HG03442 (cell line): Measurements from ENCODE around the gene BET1L.
"Not testable (repeated sequence)": the region's sequence is repeated elsewhere in the genome, so short reads cannot be mapped to it uniquely, and the experiment has no call there.

Experiments
- ATAC-seq: cut with Tn5 transposase; IDR thresholded peaks from one replicate; pipeline ENCODE4 v1.9.1; 2021; ENCODE audit warnings: mild to moderate bottlenecking, moderate library complexity; ENCODE audit not compliant: unreplicated experiment

BET1L gene, protein sequence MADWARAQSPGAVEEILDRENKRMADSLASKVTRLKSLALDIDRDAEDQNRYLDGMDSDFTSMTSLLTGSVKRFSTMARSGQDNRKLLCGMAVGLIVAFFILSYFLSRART

DNA sequence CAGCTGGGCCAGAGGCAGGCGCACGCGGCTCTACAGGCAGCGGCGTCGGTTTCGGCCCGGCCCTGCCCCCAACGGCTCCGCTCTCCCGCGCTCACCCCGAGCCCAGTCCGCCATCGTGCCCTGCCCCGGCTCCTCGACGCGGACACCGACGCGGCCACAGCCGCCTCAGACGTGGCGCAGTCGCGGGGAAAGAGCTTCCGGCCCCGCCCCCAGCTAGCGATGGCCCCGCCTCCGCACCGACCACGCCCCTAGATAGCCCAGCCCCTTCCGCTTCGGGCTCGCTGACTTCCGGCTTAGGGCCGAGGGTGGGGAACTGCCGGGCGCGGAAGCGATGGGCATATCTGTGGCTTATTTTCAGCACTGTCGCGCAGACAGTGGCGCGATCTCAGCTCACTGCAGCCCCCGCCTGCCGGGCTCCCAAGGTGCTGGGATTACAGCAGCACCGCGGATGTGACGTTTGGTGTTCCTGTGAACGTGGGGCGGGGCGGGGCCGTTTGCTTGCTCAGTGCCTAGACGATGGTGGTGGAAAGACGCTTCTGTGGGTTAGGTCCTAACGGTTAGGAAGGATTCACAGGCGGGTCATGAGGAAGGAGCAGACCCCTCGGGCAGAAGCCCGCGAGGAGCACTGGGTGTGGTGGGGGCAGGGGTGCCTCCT lies at the start of gene BET1L, which contains the start of gene RIC8A:
TSS of gene BET1L (minus strand) at position 192 of the 655 bp plus-strand sequence. CDS start at position 114, 78 bp downstream.
TSS of gene RIC8A (plus strand) at position 501 of the 655 bp plus-strand sequence. CDS start 1,147 bp downstream, outside the sequence.
- ATAC-seq, result peak; percentile 71

- ATAC-seq, result no peak
These were observed 48.6 kb upstream of the BET1L start for GRCh38 chr11:255816-256215.

DNA sequence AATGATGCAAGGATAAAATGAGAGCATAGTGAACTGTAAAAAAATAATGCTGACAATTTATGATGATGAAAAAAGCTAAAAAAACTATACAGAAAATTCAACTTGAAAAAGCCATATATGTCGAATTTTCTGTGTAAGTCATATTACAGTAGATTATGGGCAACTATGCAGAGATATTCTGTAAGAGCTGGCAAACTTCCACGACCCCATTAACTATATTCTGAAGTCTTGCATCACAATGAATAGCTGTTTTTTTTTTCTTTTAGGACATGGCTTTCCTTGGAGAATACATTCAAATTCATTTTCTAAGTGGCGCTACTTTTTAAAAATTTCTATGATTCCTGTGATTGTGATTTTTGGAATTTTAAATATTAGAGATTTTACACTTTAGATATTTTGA lies 48.0 kb upstream of the BET1L start:
- ATAC-seq, result no peak

- ATAC-seq, result no peak
These were observed 46.7 kb upstream of the BET1L start for GRCh38 chr11:253886-254270.

- ATAC-seq, result no peak
These were observed 46.1 kb upstream of the BET1L start for GRCh38 chr11:253160-253885.

DNA sequence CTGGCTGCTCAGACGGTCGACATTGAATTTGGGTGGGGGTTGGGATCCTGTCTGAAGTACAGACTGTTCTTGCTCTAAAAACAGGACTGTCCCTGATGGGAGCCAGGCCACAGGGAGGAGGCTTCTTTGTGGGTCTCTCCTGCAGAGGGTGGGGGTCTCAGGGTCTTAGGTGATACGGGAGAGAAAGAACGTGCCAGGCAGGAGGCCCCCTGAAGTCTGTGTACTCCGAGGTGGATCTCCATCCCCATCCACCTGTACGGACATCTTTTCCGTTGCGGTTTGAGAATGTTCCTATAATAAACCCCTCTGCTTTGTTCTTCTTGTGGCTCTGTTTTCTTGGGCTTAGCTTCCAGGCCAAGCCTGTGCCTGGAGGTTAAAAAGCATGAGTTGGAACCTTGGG lies 45.5 kb upstream of the BET1L start:
- no peak for ATAC-seq

- no peak for ATAC-seq
These were observed 44.4 kb upstream of the BET1L start for GRCh38 chr11:251550-251949.

DNA sequence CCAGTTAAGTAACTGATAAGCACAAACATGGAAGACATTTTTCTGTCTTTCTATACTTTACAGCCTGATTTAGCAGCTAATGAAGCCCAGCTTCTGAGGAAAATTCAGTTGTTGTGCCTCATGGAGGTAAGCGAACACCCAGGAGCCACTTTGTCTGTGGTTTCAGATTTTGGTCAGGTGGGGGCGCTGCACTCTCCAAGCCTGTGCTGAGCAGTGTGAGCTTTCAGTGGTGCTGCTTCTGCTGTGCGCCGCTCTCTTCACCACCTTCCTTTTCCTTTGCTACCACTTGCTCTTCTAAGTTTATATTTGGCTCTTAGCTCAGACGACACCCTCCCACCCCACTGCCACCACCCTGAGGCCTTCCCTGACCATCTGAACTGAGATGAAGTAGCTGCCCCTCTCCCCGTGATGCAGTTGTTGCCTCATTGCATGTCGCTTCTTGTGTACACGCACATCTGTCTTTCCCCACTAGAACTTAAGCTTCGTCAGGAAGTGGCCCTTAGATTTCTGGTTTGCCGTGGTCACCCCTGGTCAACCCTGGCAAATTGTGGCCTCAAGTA lies 43.6 kb upstream of the BET1L start:
- ATAC-seq, result no peak

DNA sequence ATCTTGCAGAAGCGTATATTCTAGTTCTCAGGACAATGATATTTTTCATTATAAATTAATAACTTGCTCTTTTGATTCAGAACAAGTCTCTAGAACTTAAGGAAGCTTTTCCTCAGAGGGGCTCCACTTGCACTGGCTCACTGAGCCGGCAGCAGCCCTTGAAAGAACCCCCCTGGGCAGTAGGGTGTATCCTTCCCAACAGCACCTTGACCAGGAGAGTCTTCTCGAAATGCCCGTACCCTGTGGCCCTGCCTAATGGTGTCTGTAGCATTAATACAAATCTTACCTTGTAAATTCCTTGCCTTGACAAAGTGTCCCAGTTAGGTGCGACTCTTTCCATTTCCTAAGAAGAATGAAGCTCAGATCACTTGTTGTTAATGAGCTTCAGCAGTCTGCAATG lies 43.1 kb upstream of the BET1L start:
- no peak for ATAC-seq

DNA sequence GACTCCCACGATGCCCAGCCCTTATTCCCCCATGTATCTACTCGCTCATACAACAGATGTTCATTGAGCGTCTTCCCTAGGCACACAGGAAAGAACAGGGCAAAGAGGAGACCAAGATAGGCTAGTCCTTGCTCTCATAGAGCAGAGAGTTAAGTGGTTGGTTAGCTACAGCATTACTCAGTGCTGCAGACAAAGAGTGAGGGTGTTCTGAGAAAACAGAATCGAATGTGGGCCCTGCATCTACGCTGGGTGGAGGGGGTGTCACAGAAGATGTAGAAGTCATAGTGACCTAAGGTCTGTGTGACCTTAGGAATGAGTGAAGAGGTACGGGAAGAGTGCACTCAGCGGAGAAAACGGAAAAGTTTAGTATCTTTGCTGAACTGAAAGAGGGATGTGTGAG lies 41.9 kb upstream of the BET1L start:
- ATAC-seq, result no peak

DNA sequence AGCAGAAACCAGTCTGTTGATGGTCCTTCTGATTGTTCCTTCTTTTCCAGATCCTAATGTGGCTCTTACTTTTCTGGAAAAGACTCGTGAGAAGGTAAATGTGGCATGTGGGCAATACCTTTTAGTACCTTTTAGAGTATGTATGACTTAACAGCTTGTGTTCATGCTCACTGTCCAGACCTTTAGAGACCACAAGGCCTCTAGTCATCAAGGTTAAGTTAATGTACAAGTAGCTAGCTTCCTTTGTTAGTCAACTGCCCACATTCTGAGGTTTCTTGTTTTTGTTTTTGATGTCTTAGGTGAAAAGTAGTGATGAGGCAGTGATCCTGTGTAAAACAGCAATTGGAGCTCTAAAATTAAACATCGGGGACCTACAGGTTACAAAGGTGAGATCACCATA lies 37.2 kb upstream of the BET1L start:
- ATAC-seq, result no peak

DNA sequence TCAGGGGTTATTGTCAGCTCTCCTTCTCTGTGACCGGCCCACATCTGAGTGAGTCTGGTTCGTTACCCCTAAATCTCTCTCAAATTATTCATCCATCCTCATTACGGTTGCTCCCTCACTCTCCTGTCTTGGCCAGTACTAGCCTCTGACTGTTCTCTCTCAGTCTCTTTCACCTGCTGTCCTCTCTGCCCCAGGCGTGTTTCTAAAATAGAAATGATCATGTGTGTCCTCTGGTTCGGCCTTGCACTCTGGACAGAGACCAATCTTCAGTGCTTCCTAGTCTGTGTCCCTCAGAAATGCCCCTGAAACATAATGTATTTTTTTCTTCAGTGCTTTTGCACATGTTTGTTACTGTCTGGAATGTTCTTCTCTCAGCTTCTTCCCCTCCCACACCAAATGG lies 34.4 kb upstream of the BET1L start:
- ATAC-seq, result no peak

DNA sequence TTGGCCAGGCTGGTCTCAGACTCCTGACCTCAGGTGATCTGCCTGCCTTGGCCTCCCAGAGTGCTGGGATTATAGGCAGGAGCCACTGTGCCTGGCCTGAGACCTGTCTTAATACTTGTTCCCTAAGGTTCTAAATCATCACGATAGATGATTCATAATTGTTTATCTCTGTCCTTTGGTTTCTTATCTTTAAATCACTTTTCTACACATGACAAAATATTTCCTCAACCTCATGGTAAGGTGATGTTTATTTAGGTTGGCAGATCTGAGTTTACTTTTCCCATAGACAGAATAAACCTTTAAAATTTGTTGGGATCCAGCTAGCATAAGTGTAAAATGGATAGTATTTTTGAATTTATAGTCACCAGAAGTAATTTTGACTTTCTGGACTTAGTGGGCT lies 33.1 kb upstream of the BET1L start:
- no peak for ATAC-seq

- not testable (repeated sequence) for ATAC-seq
These were observed 31.1 kb upstream of the BET1L start for GRCh38 chr11:238346-238745.

DNA sequence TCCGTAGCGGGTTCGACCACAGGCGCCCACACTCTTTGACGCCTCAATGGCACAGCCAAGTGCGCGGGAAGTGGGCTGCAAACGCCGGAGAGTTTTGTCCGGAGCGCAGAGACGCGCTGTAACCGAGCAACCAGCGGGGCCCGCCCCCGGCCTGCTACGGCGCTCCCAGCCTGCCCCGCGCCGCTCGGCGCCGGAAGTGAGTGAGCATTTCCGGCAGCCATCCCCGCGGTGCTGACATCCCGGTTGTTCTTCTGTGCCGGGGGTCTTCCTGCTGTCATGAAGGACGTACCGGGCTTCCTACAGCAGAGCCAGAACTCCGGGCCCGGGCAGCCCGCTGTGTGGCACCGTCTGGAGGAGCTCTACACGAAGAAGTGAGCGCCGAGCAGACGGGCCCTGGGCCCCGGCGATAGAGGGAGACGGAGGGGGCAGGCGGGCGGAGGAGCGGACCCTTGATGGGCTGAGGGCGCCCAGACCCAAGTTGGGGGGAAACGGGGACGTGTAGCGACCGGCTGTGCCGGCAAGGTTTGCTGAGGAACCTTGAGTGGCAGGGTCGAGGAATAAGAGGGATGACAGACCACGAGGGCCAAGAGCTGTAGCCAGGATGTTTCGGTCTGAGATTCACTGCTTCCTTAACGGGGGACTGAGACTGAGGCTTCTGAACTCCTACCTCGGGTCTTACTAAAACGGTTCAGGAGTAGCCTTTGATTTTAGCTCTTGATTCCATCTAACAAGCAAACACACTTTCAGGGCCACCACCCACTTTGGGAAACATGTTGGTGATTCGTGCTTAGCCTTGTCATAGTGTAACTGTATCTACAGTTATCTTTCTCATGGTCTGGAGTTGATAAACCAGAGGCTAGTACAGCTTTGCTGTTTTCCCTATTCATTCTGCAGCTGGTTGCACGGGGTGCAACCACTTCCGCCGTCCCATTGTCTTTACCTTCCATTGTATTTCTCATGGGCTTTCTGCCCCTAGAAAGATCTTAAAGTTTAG lies 29.9 kb upstream of the BET1L start, which contains the start of gene PSMD13:
TSS of gene PSMD13 (plus strand) at position 203 of the 994 bp plus-strand sequence. CDS start at position 277, 74 bp downstream.
- peak; percentile 66 for ATAC-seq

DNA sequence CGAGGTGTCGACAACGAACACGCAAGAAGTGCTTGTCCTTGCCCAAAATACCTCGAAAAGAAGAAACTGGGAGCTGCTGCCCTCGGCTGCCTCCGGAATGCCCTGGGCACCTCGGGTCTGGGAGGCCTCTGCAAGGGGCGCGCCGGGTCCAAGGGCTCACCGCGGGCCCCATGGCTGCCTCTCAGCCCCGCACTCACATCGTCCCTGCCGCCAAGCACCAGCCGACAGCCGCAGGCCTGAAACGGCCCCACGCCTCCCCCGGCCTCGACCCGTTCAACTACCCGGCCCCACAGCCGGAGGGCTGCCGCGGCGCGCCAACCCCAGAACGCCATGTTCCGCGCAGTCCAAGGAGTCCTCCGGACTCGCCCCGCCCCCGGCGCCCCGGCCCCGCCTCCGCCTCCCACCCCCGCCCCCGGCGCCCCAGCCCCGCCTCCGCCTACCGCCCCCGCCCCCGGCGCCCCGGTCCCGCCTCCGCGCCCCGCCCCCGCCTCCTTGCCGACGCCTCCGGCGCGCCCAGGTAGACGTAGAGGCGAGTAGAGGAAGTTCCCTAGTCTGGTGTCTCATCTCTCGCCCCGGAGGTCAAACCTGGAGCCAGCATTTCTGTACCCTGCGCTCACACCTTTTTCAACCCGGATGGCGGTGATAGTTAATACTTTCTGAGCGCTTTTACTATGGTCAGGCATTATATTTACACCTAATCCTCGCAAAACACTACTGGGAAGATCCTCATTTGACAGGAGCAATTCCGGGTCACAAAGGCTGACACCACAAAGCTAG lies 29.0 kb upstream of the BET1L start, which contains the start of gene SIRT3:
TSS of gene SIRT3 (minus strand) at position 346 of the 777 bp plus-strand sequence. CDS start at position 332, 14 bp downstream.
- ATAC-seq, result peak; percentile 63

DNA sequence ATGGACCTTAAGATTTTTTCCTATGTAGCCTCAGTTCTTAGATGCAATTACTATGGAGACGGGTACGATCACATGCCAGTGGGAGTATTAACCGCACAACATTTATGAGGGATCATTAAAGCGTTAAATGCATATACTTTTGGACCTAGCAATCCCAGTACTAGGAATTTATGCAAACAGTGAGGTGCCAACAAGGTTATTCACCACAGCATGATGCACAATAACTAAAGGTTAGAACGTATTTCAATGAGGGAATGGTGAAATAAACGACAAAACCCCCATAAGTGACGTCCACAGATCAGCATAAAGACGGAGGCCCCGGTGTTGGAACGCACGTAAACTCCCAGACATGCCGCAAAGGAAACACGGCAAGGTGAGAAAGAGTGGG lies 28.4 kb upstream of the BET1L start:
- peak; percentile 3 for ATAC-seq

GRCh38 chr11:235180-235579 lies 28.0 kb upstream of the BET1L start:
- ATAC-seq, result no peak

- no peak for ATAC-seq
These were observed 25.8 kb upstream of the BET1L start for GRCh38 chr11:232783-233565.
